HS-5 (cell line): Measurements from ENCODE around the gene E2F7.

ENCODE experiments used
- DNase-seq: peaks from one replicate; pipeline ENCODE4 v3.0.0-alpha.2; 2012; ENCODE audit warnings: low read depth

E2F7 gene

DNA sequence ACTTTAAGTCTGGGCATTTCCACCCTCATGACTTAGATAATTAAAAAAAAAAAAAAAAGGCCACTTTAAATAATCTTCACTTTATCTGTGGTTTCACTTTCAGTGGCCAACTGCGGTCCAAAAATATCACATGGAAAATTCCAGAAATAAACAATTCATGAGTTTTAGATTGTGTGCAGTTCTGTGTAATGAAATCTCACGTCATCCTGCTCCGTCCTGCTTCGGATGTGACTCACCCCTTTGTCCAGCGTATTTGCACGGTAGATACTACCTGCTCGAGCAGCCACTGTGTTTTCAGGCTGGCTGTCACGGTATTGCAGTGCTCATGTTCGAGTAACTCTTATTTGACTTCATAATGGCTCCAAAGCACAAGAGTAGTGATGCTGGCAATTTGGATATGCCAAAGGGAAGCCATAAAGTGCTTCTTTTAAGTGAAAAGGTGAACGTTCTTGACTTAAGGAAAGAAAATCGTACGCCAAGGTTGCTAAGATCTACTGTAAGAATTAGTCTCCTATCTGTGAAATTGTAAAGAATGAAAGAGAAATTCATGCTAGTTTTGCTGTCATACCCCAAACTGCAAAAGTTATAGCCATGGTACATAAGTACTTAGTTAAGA is 2.4 kb downstream of the E2F7 start:
- no peak for DNase-seq

DNA sequence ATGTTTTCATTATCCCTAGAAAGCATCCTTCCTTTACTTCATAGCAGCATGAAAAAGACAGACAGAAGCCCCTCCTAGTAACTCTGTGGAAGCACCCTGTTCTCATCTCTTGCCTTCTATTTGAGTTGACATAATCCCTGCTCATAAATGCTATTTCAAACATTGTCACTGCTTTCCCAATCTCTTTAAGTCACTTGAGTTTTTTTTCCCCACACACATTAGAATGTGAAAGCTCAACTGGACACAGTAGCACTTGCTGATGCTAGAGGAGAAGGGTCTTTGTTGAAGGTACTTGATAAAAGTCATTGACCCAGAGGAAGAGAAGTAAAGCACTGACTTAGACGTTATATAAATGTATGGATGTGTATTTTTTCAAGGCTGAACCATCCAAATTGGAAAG is 3.0 kb downstream of the E2F7 start:
- DNase-seq, result no peak

DNA sequence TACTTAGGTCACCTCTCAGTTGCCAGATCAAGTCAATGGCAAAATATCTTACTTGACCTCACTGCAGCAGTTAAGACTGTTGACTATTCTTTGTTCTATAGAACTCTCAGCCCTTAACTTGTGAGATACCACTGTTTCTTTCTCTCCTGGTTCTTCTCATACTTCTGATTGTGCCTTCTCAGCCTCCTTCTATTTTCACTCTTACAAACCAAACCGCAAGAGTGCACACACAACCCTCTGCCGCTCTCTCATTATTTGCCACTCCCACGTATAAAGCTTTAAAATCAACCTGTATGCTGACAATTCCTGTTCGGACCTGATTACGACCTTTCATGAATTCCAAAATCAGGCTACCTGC is 4.5 kb downstream of the E2F7 start:
- no peak for DNase-seq

DNA sequence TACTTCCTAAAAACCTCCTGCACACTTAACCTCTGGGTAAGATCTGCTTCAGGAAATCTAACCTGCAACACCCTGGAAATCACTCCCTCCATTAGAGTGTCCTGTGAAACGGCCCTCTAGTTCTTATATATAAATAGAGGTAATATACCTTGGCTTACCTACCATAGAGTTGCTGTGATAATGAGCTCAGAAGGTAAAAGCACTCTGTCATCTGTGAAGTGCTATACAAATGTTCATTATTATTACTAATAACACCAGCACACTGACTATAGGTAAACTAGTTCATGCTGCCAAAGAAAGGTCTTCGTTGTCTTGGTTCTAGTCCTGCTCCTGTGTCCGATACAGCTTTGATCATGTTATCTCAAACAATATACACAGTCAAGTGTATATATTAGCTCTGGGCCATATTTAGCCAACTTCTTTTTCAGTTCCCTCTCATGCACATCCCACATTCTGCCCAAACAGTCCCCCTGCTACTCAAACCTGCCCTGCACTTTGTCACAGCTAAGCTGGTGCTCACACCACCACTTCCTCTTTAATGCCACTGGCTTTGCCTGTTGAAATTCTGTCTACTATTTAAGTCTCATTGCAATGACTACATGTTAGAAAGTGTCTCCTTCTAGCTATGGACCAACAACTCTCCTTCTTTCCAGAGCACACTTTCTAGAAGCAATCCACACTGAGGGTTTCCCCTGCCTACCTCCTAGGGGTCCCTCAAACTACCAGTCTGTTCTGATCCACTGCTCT is 5.1 kb downstream of the E2F7 start:
- DNase-seq, result no peak

DNA sequence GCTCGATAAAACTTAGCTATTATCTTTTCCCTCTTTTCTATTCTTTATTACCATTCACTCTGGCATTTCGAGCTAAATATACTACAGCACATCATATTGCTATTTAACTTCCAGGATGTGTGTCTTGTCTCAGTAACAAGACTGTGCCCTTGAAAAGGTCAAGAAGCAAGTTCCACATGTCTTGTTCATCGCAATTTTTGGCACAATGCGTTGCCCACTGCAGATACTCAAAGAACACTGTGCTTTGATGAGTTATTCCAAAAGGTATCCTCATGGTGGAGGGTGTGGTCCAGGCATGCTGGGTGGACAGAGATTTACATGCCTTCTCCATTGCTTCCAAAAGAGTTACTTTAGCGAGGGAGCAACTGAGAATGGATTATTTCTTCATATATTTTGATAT is 6.6 kb downstream of the E2F7 start:
- peak; percentile 23 for DNase-seq

DNA sequence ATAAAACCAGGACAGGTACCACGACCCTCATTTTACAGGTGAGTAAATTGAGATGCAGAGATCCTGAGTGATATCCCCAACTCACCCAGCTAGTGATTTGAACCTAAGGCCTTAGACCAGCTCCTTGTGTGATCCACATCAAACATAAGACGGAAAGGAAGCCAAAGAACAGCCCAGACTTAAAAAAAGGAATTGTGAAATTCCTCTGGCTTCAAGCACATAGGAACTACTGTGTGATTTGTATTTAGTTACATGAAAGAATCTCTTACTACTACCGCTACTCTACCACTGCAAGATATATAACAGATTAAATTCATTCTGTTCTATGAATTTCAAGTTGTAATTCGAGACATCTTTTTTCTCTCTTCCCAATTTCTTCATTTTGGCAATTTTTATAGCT is 10.5 kb downstream of the E2F7 start:
- DNase-seq, result no peak

DNA sequence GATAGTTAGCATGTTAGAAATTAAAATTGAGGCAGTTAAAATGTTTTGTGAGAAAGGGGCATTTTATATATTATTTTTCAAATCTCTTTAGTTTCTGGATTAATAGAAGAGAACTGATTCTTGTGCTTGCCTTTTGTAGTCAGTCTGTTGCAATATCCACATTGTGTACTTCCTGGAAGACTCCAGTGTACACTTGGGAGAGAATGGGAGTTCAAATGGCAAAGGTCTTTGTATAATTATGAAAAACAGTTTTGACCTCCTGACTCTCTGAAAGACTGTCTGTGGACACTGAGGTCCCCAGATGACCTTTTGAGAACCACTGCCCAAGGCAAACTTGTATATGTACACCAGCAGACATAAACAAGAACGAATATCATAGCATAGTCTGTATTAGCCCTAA is 12.1 kb downstream of the E2F7 start:
- DNase-seq, result no peak

DNA sequence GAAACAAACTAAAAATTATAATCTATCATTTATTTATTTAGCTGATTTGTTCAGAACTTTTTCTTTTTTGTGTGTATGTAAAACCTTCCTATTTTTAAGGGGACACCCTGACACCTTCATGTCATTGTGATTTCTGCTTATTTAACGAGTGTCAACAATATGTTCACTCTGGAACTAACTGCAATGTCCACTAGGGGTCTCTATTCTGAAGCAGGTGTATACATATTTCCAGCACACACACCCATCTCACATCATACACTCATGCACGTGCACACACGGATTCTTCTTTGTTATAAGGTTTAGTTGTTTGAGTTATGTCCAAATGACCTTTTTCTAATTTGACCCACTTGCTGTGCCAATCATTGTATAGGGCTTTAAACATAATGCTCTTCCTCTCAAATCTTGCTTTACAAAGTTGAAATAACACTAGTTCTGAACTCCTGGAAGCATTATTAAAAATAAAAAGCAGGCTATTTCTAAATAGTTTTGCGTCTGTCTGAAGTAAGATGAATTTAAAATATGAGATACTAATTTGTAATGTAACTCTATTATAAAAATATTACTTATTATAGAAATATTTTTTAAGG is 15.5 kb downstream of the E2F7 start:
- no peak for DNase-seq

DNA sequence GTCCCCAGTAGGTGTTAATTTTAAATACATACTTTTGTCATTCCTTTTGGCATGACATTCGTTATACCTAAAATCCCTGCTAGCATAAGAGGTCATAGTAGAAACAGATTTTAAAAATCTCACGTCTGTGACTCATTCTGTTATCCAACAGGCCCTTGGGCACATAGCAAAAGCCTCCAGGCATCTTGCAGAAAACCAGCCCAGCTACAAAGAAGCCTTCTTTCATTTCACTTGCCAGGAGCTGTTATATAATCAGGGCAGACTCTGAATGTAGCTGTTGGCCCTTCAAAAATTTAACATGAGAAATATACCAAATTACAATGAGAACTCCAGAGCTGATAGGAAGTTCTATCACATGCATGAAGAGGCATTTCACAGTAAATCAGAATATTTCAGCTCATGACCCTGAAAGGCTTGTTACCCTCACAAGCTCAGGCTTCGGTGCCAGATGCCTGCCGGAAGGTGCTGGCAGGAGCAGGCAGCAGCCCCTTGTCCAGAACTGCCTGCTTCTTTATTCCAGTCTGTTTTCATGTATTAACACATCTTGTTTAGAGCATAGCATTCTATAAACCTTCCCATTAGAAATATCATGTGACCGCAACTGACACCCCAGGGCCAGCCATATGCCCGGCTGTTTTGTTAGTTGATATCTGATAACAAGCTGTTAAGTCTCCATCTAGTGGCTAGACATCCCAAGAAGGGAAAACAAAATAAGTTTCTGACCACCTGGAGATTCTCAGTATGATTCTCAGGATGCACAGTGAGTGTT is 17.8 kb downstream of the E2F7 start:
- DNase-seq, result no peak

DNA sequence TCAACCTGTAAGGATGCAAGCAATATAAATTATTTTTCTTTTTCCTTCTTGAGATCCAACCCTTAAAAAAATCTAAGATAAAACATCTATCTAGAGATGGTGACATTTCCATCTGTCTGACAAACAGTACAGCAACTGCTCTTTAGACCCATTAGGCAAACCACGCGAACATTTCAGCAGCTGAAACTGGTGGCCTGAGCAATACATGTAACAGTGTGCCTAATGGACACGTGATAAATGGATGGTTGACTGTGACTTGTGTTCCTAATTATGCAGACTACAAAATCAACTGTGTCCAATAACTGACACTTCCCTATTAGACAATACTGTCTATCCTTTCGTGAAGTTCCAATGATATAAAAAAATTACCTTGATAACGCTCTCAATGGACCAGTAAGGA is 18.9 kb downstream of the E2F7 start:
- no peak for DNase-seq

DNA sequence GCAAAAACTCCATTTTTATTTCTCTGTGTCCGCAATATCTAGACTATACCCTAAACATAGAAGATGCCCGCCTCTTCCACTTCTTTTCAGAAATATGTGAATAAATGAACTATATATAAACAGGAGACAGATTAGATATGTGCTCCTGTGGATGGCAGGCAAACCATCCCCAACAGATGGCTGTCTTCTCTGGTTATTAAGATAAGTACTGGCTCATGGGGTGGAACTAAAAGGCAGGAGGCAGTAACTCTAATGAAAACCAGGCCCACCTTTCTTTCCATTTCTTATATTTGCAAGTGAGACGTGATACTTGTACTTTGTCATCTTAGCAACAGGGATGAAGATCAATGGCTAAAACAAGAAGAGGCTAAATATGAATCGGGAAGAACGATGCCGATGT is 20.2 kb downstream of the E2F7 start:
- DNase-seq, result no peak

DNA sequence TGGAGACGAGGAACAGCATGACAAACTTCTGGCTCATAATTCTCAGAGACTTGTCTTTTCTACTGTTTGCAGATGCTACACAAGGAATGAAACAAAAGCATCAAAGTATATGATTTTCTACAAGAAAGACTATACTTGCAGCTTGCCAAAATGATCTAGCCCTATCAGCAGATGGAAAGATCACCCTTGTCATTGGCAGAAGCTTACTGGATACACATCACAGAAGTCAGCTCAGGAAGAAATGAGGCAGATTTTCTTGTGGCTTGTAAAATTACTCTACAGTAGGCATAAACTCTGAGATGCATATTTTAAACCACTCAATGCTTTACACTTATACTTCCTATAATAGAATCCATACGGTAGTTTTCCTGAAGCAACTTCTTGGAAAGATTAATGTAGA is 20.6 kb downstream of the E2F7 start:
- DNase-seq, result no peak

DNA sequence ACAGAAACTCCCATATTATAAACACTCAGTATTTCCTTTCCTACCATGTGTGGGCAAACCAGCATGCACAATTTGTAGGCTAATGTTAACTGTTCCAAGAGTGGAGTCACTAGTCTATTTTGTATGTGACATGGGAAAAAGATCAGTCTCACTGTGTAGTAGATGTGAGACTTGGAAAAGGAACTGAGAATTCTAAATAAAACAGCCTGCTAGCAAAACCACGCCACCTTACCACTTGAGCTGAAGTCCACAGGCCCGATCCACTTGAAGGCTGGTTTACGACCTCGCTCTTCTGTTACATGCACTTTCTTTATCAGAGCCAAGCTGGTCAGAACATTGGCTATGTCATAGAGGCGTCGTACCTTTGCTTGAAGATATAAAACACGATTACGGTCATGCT is 22.5 kb downstream of the E2F7 start:
- no peak for DNase-seq

DNA sequence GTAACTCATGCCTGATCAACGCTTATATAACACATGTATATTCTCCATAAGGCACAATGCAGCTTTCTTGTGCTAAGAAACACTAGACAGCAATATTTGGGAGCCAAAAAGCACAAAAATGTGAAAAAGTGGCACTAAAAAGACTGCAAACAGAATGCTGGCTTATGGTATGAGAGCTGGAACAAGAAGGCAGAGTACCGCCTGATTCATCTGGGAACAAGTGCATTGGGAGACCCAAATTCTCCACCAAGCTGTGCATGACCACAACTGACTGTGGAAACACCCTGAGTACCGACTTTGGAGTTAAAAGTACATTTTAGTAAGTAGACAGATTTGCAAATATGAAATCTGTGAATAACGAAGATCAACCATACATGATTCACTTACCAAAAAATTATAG is 25.1 kb downstream of the E2F7 start:
- DNase-seq, result no peak

DNA sequence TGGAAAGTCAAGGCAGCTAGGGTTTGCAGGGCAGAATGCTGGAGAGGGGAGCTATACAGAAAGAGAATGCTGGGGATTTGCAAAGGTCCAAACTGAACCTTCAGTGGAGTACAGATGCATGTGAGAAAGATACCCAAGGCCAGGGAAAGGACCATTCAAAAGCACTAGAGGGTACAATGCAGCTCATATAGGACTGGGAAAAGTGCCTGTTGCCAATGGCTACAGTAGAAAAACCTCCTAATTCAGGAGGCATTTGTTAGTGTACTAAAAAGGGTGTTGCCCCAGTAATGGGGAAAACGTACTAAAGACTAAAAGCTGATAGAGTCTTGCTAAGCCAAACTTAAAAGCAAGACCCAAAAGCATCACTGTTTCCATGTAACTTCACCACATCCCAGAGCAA is 30.1 kb downstream of the E2F7 start:
- DNase-seq, result no peak

DNA sequence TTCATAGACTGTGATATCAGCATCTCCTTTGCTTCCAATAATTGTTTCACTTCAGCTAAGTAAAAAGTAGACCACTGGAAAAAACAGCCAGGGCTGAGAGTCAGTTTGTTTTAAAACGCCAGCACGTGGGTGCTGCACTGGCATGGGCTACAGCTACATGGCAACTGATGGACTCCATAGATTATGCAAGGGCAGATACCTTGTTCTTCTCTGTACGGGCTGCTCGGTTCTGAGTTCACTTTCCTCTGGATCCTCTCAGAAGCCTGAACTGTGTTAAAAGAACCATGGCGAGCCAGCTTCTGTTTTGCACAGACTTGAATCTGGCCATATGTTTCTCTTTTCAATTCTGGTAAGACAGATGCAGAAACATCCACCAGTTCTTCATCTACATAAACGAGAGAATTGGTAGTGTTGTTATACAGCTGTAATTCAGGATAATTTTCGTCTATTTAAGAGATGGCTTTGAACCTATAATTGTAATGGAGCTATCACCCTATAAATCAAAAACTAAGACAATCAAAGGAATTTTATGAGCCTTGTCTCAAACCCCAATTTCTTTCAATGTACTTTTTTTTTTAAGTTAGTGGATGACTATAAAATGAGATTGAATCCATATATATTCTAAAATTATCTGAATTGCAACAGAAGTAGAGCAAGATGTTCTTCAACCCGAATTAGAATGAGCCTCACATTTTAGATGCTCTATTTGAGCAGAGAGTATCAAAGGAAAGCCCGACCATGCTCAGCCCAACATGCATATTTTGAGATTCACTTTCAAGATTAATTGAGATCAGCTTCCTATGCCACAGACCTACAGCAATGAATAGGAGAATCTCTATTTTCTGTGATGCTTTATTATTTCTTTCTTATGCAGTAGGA is 31.5 kb downstream of the E2F7 start:
- DNase-seq, result no peak

DNA sequence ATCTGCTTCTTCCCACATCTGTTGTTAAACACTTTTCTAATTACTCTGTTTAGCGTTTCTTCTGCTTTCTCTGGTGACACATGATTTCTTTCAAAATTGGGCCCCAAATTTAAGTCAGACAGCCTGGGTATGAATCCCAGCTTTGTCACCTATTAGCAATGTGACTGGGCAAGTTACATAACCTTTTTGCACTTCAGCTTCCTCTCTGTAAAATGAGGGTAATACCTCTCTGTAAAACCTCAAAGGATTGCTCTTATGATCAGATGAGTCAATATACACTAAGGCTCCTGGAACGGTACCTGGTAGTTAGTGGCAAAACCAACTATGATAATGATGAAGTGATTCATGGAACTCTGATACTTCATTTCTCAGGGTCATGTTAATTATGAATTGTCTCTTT is 33.0 kb downstream of the E2F7 start:
- DNase-seq, result peak; percentile 81

DNA sequence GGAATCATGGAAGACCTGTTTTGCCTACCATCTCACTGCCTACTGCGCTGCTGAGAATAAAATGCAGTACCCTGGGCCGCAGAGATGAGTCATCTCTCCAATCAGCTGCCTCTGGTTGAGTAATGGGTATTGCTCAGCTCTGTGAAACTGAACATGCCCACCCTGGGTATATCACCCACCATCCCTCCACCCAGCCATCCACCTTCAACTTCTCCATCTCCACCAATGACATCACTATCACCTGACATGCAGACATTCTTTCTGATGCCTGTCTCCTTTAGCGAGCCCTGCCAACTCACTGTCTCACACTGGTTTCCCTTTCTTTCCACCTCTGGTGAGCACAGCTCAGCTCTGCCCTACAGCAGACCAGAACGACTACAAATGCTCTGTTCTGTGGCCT is 33.6 kb downstream of the E2F7 start:
- DNase-seq, result no peak

DNA sequence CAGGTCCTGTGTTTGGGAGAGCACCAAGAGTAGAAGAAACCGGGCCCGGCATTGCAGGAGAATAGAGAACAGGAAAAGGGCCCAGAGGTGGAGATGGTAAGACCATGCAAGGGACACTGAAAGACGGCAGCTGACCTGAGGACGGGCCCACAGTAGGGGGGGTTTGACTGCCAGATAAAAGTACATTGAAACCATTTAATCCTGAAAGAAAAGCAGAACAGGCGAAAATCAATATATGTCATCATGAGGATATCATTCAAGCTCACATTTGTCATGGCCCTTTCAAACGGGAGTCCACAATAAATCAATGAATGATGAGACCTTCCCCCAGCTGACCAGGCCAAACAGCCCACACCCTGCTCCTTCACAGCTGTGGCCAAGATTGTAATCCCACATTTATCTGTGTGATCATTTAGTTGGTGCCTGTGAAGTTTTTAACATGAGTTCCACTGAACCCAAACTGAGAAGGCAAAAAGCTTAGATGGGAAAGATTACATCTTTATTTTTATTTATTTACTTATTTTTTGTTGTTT is 39.5 kb downstream of the E2F7 start:
- DNase-seq, result no peak

DNA sequence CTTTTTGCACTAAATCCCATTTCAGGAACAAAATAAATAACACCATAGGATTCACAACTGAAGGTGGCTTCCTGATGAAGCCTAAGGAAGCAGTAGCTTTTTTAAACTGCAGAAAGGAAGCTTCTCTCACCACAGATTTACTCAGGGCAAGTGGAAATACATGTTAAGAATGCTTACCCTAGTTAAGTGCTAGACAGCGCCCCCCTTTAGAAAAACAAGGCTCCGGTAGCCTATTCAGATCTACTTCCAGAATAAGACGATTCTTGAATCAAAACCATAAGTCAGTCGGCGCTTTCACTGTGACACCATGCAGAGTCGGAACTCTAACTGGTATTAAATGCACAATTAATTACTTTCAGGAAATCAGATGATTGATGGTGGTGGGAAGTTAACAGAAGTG is 41.9 kb downstream of the E2F7 start:
- no peak for DNase-seq

DNA sequence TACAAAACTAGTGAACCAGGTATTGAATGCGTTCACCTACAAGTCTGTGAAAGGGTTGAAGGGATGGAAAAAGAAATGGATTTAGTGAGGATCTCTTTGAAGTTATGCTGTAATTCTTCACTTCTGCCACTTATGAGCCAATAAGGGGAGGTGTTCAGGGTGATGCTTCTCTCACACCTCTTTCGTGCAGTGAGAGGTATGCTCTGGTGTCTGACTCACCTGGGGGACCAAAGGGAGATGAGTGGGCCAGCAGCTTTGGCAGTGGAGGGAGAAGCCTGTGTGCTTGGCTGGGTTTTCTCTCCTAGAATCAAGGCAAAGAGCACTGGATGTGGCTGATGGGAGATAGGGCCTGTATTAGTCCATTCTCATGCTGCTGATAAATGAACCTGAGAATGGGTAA is 45.4 kb downstream of the E2F7 start:
- no peak for DNase-seq

DNA sequence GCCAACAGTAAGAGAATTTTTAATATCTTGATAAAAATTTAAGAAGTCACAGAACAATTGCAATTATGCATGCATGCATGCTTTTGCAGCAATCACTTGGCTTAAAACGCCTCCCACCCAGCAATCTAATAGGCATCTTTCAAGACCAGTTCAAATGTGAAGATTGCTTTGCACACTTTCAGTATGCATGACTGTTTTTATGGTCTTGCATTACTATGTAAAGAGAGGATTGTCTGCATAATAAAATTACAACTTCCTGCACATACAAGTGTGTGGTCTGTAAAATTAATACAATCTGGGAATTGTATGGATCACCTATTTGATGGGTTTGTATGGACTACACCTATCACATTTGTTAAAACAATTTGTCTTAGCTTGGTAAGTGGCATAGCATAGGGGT is 48.8 kb downstream of the E2F7 start:
- no peak for DNase-seq
